Measurements from ENCODE around the gene TNMD. TPM values are rescaled to one million over a fixed set of nuclear protein-coding genes. Genes with fewer than 3 reads are reported as not detected.
"Not testable (repeated sequence)": the region's sequence is repeated elsewhere in the genome, so short reads cannot be mapped to it uniquely, and the experiment has no call there.

Gene TNMD
- not detected for total RNA-seq
- long read RNA-seq: 0 reads

DNA sequence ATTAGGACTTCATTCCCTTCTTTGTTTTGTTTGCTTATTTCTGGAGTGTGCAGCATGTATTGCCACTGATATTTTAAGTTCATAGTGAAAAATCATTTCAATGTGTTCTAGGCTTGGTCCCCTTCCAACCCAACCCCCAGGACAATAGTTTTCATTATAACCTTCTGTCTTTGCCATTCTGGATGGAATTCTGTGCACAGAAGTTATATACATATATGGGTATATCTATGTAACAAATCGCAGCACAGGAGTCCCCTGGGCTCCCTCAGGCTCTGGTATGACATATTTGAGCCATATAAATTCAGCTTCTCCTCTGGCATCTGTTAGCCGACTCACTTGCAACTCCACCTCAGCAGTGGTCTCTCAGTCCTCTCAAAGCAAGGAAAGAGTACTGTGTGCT lies at the start of gene TNMD:
TSS of gene TNMD (plus strand) at position 326 of the 400 bp plus-strand sequence. CDS start 83 bp downstream, outside the sequence.
- H3K27ac ChIP-seq: no peak within 1 kb of the TSS
- no peaks in the 10 kb centered on the region for H3K27me3 ChIP-seq (ENCODE audit: low read depth)
- H3K4me3 ChIP-seq: no peak within 1 kb of the TSS
- intact Hi-C loops (cut with DNase I): no loop called here
- TF ChIP-seq CTCF (IDR thresholded peaks at IDR 0.05): no peak
- H3K36me3 ChIP-seq: no peaks in the 10 kb centered on the region
- H3K4me1 ChIP-seq: no peaks in the 10 kb centered on the region
- DNase-seq: no peak
- no peak for ATAC-seq
- no peaks in the 10 kb centered on the region for H3K9me3 ChIP-seq

GRCh38 chrX:100565534-100565933 lies 19.2 kb upstream of the TNMD start:
- H3K9me3 ChIP-seq; H3K36me3 ChIP-seq; H3K27me3 ChIP-seq (ENCODE audit: low read depth); H3K27ac ChIP-seq; DNase-seq; H3K4me1 ChIP-seq; H3K4me3 ChIP-seq; intact Hi-C loops (cut with DNase I); ATAC-seq: not testable (repeated sequence)

DNA sequence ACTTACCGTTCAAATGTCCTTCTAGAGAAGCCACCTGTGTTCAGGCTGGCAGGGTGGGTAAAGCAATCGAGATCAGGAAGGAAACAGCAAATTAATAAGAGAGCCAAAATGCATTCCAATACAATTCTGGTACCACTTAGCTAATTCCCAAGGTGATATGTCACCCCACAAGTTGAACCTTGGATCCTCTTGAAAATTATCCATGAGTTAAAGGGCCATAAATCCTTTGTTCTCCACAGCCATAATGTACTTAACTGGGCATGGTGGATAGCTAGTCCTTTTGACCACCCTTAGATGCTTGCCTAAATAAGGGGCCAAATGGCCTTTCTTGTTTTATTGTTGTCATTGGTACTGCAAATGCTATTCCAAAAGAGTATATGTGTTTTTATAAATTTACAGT lies 2.0 kb downstream of the TNMD start:
- no peaks in the 10 kb centered on the region for H3K4me1 ChIP-seq
- DNase-seq (no peak), ATAC-seq (no peak)
- no peaks in the 10 kb centered on the region for H3K27me3 ChIP-seq (ENCODE audit: low read depth)
- TF ChIP-seq CTCF (IDR thresholded peaks at IDR 0.05): no peak
- H3K4me3 ChIP-seq: no peak overlapping the region
- H3K9me3 ChIP-seq: no peaks in the 10 kb centered on the region
- H3K36me3 ChIP-seq: no peaks in the 10 kb centered on the region
- intact Hi-C loops (cut with DNase I): no loop called here
- H3K27ac ChIP-seq: no peak overlapping the region

GRCh38 chrX:100587861-100588260 lies 3.1 kb downstream of the TNMD start:
- no peak for TF ChIP-seq CTCF (IDR thresholded peaks at IDR 0.05)
- Histone ChIP-seq H3K4me1 (no peaks in the 10 kb centered on the region), H3K4me3 (no peak overlapping the region), H3K36me3 (no peaks in the 10 kb centered on the region), H3K9me3 (no peaks in the 10 kb centered on the region), H3K27ac (no peak overlapping the region), H3K27me3 (ENCODE audit: low read depth) (no peaks in the 10 kb centered on the region)
- DNase-seq: no peak
- intact Hi-C loops (cut with DNase I): no loop called here
- ATAC-seq: peak in 1 of 2 donors; percentile 42

GRCh38 chrX:100591256-100592051 lies 6.7 kb downstream of the TNMD start:
- Histone ChIP-seq H3K27ac (no peak overlapping the region), H3K4me3 (no peak overlapping the region), H3K9me3 (no peaks in the 10 kb centered on the region), H3K27me3 (ENCODE audit: low read depth) (no peaks in the 10 kb centered on the region), H3K36me3 (no peaks in the 10 kb centered on the region), H3K4me1 (no peaks in the 10 kb centered on the region)
- no peak for TF ChIP-seq CTCF (IDR thresholded peaks at IDR 0.05)
- intact Hi-C loops (cut with DNase I): no loop called here
- ATAC-seq: peak in 1 of 2 donors; percentile 14
- DNase-seq: no peak

DNA sequence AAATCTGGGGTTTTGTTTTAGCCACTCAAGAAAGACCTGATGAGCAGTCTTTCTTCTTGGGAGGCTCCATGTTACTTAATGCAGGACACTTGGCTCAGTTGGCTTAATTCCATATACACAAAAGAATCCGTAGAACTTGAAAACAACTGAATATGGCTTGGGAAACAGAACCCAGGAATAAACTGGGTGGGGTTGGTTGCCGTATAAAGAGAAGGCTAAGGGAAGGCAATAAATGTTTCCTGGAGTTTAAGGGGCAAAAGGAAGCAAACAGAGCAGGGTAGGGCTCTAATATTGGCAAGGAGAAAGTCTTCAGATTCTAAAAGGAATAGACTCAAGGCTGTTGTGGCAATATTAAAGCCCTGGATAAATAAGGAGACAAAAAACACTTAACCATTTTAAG lies 8.4 kb downstream of the TNMD start:
- Histone ChIP-seq H3K4me3 (no peak overlapping the region), H3K27me3 (ENCODE audit: low read depth) (no peaks in the 10 kb centered on the region), H3K27ac (no peak overlapping the region), H3K9me3 (no peaks in the 10 kb centered on the region), H3K36me3 (no peaks in the 10 kb centered on the region), H3K4me1 (no peaks in the 10 kb centered on the region)
- intact Hi-C loops (cut with DNase I): no loop called here
- no peak for ATAC-seq
- no peak for TF ChIP-seq CTCF (IDR thresholded peaks at IDR 0.05)
- DNase-seq: no peak

All from lower lobe of right lung (tissue), 2 donors.